ENCODE results near the gene GFPT2. TPM values are rescaled to one million over a fixed set of nuclear protein-coding genes. Genes with fewer than 3 reads are reported as not detected.

GFPT2 gene
- total and polyA plus RNA-seq, 2 of the 4 experiments (the other 2 are of a cell fraction), result 20.3 to 20.8 TPM

- TF ChIP-seq RCOR1 (IDR thresholded peaks at IDR 0.05; ENCODE audit: insufficient replicate concordance, low read length), result no peak
- TF ChIP-seq FOS (IDR thresholded peaks at IDR 0.05; ENCODE audit: low read depth, low read length), result no peak
- no peak for TF ChIP-seq USF2 (IDR thresholded peaks at IDR 0.05; ENCODE audit: low read depth, low read length)
- no peak for TF ChIP-seq MXI1 (IDR thresholded peaks at IDR 0.05; ENCODE audit: borderline replicate concordance, low read depth, low read length)
- TF ChIP-seq NFE2L2 (IDR thresholded peaks at IDR 0.05; ENCODE audit: low read depth, low read length), result no peak
- TF ChIP-seq CTCF (conservative IDR thresholded peaks at IDR 0.05; ENCODE audit: low read depth, low read length), result no peak
- no TSS peak for BruUV-seq (replicated peaks)
- Histone ChIP-seq H3K56ac (ENCODE audit: extremely low read depth, insufficient read depth, low read length) (no peak overlapping the region), H3K14ac (replicated peaks; ENCODE audit: low read depth, low read length) (no peak overlapping the region; the same call in 1 of the 2 replicates), H4K8ac (ENCODE audit: low read depth in 2 of 2, low read length in 2 of 2) (no peak overlapping the region), H3K4me2 (ENCODE audit: low read depth, low read length) (peak overlapping the region; percentile 56), H3K4me3 (ENCODE audit: insufficient read depth, low read depth, low read length) (peak overlapping the region; percentile 94), H3K27ac (ENCODE audit: insufficient read depth, low read length) (no peak overlapping the region), H2AFZ (replicated peaks; ENCODE audit: low read length, poor library complexity) (peak overlapping the region; percentile 9), H3K9ac (ENCODE audit: low read depth, low read length) (peak overlapping the region; percentile 61), H2AK9ac (replicated peaks; ENCODE audit: low read depth, low read length, poor library complexity) (peak overlapping the region; percentile 22), H2BK5ac (ENCODE audit: low read depth, low read length, poor library complexity, severe bottlenecking) (no peak overlapping the region), H3K23ac (ENCODE audit: low read depth, low read length) (peak overlapping the region; percentile 66; the same call in 1 of the 2 replicates), H3K36me3 (ENCODE audit: control insufficient read depth, insufficient read depth, low read length) (no peaks in the 10 kb centered on the region), H2AK5ac (ENCODE audit: low read depth, low read length) (peak overlapping the region; percentile 7; the same call in 1 of the 2 replicates), H3K9me3 (ENCODE audit: control insufficient read depth, insufficient read depth, low read length) (no peaks in the 10 kb centered on the region), H4K5ac (ENCODE audit: low read depth, low read length) (no peak overlapping the region), H3K79me1 (ENCODE audit: low read depth in 1 of 2, low read length in 2 of 2) (peaks cover 34 to 50% of the 10 kb centered on the region in 2 experiments), H2BK120ac (ENCODE audit: low read depth, low read length) (no peak overlapping the region), H3K4ac (ENCODE audit: low read depth, low read length) (no peak overlapping the region), H4K20me1 (ENCODE audit: insufficient read depth, low read length) (peaks cover 15% of the 10 kb centered on the region), H3K4me1 (ENCODE audit: control insufficient read depth, insufficient read depth, low read length) (peaks cover 4% of the 10 kb centered on the region; the same call in 1 of the 2 replicates), H4K91ac (ENCODE audit: insufficient read depth, low read depth, low read length) (no peak overlapping the region), H3K9me1 (ENCODE audit: insufficient read depth, low read length) (peaks cover 6% of the 10 kb centered on the region; the same call in 1 of the 2 replicates), H3K27me3 (ENCODE audit: control insufficient read depth, insufficient read depth, low read length) (no peaks in the 10 kb centered on the region), H2BK20ac (ENCODE audit: low read depth, low read length) (no peak overlapping the region), H2BK15ac (ENCODE audit: low read depth, low read length) (no peak overlapping the region), H3K18ac (ENCODE audit: low read depth, low read length) (no peak overlapping the region)
- WGBS, 2 experiments (ENCODE audit: extremely low coverage in 2 of 2, insufficient read length in 1 of 2), result no CpG with 5 or more reads among the region's 13 CpGs
- CTCF ChIA-PET, result interaction anchor here (0.6 to 2.0 kb wide), 2 partner anchors 12 to 328 kb away, joined by 4 to 8 read pairs; no protein-coding TSS in a partner anchor
- dilution Hi-C loops (cut with HindIII; ENCODE audit: low sequenced_read_pairs, unreplicated experiment), result no loop called here
- DNase-seq (no peak), ATAC-seq (ENCODE audit: low read depth) (no peak)
- intact Hi-C loops (cut with micrococcal nuclease), result no loop called here
- POLR2A ChIA-PET (ENCODE audit: unreplicated experiment), result no interaction called here
- in situ Hi-C loops (cut with MboI; ENCODE audit: low sequenced_read_pairs), result loop anchor here (5.0 kb wide), 1 partner anchor 182 kb away; no protein-coding TSS in a partner anchor
Observed at GRCh38 chr5:180290568-180291233, 62.4 kb downstream of the GFPT2 start.

Measured in IMR-90 (cell line).